Psoas muscle (tissue), 8 donors: ENCODE data around the gene FOXN4. TPM values are rescaled to one million over a fixed set of nuclear protein-coding genes. Genes with fewer than 3 reads are reported as not detected.
A peak's percentile ranks its signal among the peaks of the same experiment; 100 is the strongest.

Experiments
- ATAC-seq, 4 donors: fragments of 200-7000 bp; cut with Tn5 transposase; one replicate each; pipeline ENCODE4 v1.9.1; 2020; ENCODE audit warnings: moderate library complexity in 3 of 4, mild to moderate bottlenecking in 2 of 4
- DNase-seq, 2 donors: peaks; one replicate each; pipeline ENCODE4 v3.0.0-alpha.2; 2020
- H3K27ac ChIP-seq: fragments of 200-600 bp; one replicate; pipeline ENCODE4 v1.8.0; 2022
- H3K27me3 ChIP-seq, 3 donors: fragments of 200-600 bp in 1 of 3; one replicate each; pipeline versions ENCODE4 v1.6.1 to v1.8.0; 2013 to 2022; ENCODE audit warnings: low read length in 2 of 3, mild to moderate bottlenecking in 2 of 3, moderate library complexity in 1 of 3; ENCODE audit not compliant: insufficient read depth in 3 of 3
- H3K36me3 ChIP-seq, 2 donors: fragments of 200-600 bp in 1 of 2; one replicate each; pipeline versions ENCODE4 v1.6.1 to v1.8.0; 2013 to 2022; ENCODE audit warnings: low read depth in 1 of 2, mild to moderate bottlenecking in 1 of 2, moderate library complexity in 1 of 2; ENCODE audit not compliant: insufficient read depth in 1 of 2
- H3K4me1 ChIP-seq: fragments of 200-600 bp; one replicate; pipeline ENCODE4 v1.8.0; 2022
- H3K4me3 ChIP-seq: fragments of 200-600 bp; one replicate; pipeline ENCODE4 v1.8.0; 2022; ENCODE audit warnings: mild to moderate bottlenecking
- H3K9me3 ChIP-seq: fragments of 200-600 bp; one replicate; pipeline ENCODE4 v1.8.0; 2022
- WGBS, 3 donors: extraction: QIAGEN DNeasy Blood & Tissue Kit; methylation state at CpG; one replicate each; pipeline versions ENCODE4 v1.1.6 to v1.1.7; 2013; 5-methylcytosine and 5-hydroxymethylcytosine counted together
- intact Hi-C, 2 donors: fragments of 100-400 bp; cut with DNase I; formaldehyde crosslinking; loops; one replicate each; pipeline versions ENCODE4 v1.11.0 to v1.14.2; 2022
- long read RNA-seq, 2 donors: library from polyadenylated mRNA; unstranded; transcript quantifications; one replicate each; pipeline ENCODE4 v2.0.0, GENCODE V29; 2021
- polyA plus RNA-seq, 3 donors: library from polyadenylated mRNA; stranded (reverse); fragments of 200-250 nt; gene quantifications; one replicate each; pipeline ENCODE4 v1.2.3, GENCODE V29; 2013
- total RNA-seq, 4 donors: library from RNA; stranded (reverse); fragmentation: NEBNext Ultra II Directional in 2 of 4; extraction: Animal tissue kit (Norgen Biotek cat#: 25700) in 2 of 4; gene quantifications; one replicate each; pipeline versions ENCODE4 v1.2.1 to v1.2.4, GENCODE V29; 2021 to 2023
- TF ChIP-seq, protein P1 (sequence below): fragments of 200-600 bp; IDR thresholded peaks from one replicate; pipeline ENCODE4 v1.8.0; 2022; ENCODE audit warnings: antibody characterized with exemption
- donor health status: healthy with polysubstance abuse.
- donor health status: DM: no; HTN: no; CAD: no; lungs with moderate emphysema.
- donor health status: Bipolar disorder and iron deficiency.
- donor health status: healthy.
- donor health status: DM: yes; HTN: yes; CAD: no.
- donor health status: DM: no; HTN: no; CAD: no.
- donor health status: DM: no; HTN: no; CAD: no.
- donor health status: DM: yes; HTN: yes; CAD: no.

Gene FOXN4, protein sequence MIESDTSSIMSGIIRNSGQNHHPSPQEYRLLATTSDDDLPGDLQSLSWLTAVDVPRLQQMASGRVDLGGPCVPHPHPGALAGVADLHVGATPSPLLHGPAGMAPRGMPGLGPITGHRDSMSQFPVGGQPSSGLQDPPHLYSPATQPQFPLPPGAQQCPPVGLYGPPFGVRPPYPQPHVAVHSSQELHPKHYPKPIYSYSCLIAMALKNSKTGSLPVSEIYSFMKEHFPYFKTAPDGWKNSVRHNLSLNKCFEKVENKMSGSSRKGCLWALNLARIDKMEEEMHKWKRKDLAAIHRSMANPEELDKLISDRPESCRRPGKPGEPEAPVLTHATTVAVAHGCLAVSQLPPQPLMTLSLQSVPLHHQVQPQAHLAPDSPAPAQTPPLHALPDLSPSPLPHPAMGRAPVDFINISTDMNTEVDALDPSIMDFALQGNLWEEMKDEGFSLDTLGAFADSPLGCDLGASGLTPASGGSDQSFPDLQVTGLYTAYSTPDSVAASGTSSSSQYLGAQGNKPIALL
- total RNA-seq (not detected), polyA plus RNA-seq (under 1 TPM in 2 of 3 donors, not detected in 1; 0.01 to 0.03 TPM)
- long read RNA-seq, donor 1 = 0 reads
- long read RNA-seq, donor 2 = 0 reads

DNA sequence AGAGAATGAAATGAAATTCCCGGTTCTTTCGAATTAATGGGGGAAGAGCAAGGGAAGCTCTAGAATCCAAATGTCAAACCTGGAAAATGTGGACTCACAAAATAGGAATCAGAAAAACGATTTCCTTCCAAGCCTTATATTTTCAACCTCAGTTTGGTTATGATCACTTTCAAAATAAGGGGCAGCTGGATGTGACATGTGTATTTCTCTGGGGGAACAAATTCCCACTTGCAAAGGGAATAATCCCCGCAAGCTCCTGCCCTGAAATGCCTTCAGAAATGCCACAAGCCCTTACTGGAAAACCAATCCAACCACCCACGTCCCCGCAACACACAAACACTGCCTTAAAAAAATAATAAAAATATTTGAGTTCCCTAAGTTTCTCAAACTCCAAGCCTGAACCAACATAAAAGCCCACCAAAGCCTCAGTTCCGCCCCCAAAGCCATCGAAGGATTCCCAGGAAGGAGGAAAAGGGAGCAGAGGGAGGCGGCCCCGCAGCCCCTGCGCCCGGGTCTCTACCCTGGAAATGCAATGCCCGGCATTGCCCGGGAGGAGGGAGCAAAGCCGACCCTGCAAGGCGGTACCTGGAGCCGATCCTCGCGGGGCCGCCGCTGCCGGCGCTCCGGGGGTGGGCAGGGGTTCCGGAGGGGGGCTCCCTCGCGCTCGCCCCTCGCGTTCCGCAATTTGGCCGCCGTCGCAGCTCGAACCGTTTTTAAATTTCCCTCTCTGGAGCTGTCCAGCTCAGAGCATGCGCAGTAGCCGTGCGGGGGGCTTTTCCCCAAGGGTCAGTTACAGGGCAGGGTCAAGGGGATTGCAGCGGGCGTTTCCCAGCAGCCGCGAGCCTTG is at the start of gene FOXN4:
Gene FOXN4, minus strand, starts transcription at position 751 of the 847 bp plus-strand sequence. CDS start 963 bp downstream, outside the sequence.
- intact Hi-C loops = no loop called here
- H3K36me3 ChIP-seq = no peaks in the 10 kb centered on the region
- TF ChIP-seq, protein P1, sequence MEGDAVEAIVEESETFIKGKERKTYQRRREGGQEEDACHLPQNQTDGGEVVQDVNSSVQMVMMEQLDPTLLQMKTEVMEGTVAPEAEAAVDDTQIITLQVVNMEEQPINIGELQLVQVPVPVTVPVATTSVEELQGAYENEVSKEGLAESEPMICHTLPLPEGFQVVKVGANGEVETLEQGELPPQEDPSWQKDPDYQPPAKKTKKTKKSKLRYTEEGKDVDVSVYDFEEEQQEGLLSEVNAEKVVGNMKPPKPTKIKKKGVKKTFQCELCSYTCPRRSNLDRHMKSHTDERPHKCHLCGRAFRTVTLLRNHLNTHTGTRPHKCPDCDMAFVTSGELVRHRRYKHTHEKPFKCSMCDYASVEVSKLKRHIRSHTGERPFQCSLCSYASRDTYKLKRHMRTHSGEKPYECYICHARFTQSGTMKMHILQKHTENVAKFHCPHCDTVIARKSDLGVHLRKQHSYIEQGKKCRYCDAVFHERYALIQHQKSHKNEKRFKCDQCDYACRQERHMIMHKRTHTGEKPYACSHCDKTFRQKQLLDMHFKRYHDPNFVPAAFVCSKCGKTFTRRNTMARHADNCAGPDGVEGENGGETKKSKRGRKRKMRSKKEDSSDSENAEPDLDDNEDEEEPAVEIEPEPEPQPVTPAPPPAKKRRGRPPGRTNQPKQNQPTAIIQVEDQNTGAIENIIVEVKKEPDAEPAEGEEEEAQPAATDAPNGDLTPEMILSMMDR = no peak
- H3K4me3 ChIP-seq = peak within 1 kb of the TSS; percentile 62
- peaks cover 0 to 56% (median 14%) of the 10 kb centered on the region in 3 donors for H3K27me3 ChIP-seq
- no peaks in the 10 kb centered on the region for H3K9me3 ChIP-seq
- WGBS, 3 donors = 10 to 11% (median 10%) methylated on average over 36 to 43 of the region's 43 CpGs
- peaks cover 13% of the 10 kb centered on the region for H3K4me1 ChIP-seq
- ATAC-seq = peak in 2 of 4 donors; percentile 14 to 21
- H3K27ac ChIP-seq = no peak within 1 kb of the TSS
- DNase-seq = no peak

- TF ChIP-seq, protein P1 = no peak
- DNase-seq (no peak), ATAC-seq (no peak)
- H3K27ac ChIP-seq = no peak overlapping the region
- intact Hi-C loops = no loop called here
- H3K9me3 ChIP-seq = no peaks in the 10 kb centered on the region
- no peak overlapping the region for H3K4me3 ChIP-seq
- no peaks in the 10 kb centered on the region for H3K36me3 ChIP-seq
- WGBS, 3 donors = 29 to 50% (median 36%) methylated on average over 10 of the region's 10 CpGs
- H3K4me1 ChIP-seq = no peaks in the 10 kb centered on the region
- H3K27me3 ChIP-seq = peaks cover 0 to 6% (median 0%) of the 10 kb centered on the region in 3 donors
Measured at GRCh38 chr12:109358154-109358869, 49.2 kb upstream of the FOXN4 start.

GRCh38 chr12:109357032-109357431 is 47.9 kb upstream of the FOXN4 start:
- no peak for ATAC-seq
- no peaks in the 10 kb centered on the region for H3K9me3 ChIP-seq

GRCh38 chr12:109356577-109356976 is 47.5 kb upstream of the FOXN4 start:
- no peaks in the 10 kb centered on the region for H3K9me3 ChIP-seq
- TF ChIP-seq, protein P1 = no peak
- H3K36me3 ChIP-seq = no peaks in the 10 kb centered on the region
- no peak for ATAC-seq
- H3K27ac ChIP-seq = no peak overlapping the region
- 57 to 68% (median 64%) methylated on average over 3 of the region's 3 CpGs for WGBS, 3 donors
- no peak overlapping the region for H3K4me3 ChIP-seq
- peaks cover 0 to 6% (median 0%) of the 10 kb centered on the region in 3 donors for H3K27me3 ChIP-seq
- intact Hi-C loops = no loop called here
- DNase-seq = no peak
- no peaks in the 10 kb centered on the region for H3K4me1 ChIP-seq

More at GRCh38 chr12:109357032-109357431, 47.9 kb upstream of the FOXN4 start:
- TF ChIP-seq, protein P1 = no peak
- 18 to 26% (median 18%) methylated on average over 2 of the region's 2 CpGs for WGBS, 3 donors
- no peaks in the 10 kb centered on the region for H3K36me3 ChIP-seq
- intact Hi-C loops = no loop called here
- peaks cover 0 to 6% (median 0%) of the 10 kb centered on the region in 3 donors for H3K27me3 ChIP-seq
- no peak overlapping the region for H3K4me3 ChIP-seq
- DNase-seq = no peak
- H3K4me1 ChIP-seq = no peaks in the 10 kb centered on the region
- no peak overlapping the region for H3K27ac ChIP-seq
